IMR-90 (cell line): ENCODE data around the gene MICALL2. TPM values are rescaled to one million over a fixed set of nuclear protein-coding genes. Genes with fewer than 3 reads are reported as not detected.

Source experiments
- ATAC-seq: fragments of 200-7000 bp; cut with Tn5 transposase; 2 replicates; pipeline ENCODE4 v1.9.1; 2020; ENCODE audit warnings: low read depth, mild to moderate bottlenecking, moderate library complexity
- BruUV-seq: library from RNA; stranded (reverse); fragments of 400-500 nt; replicated peaks from 2 replicates; lab custom pipeline; 2021; lab: Mats Ljungman, UMichigan
- CTCF ChIA-PET: fragments of 300-600 bp; formaldehyde crosslinking; extraction: SDS; loops from one replicate; lab custom pipeline; 2021; ENCODE audit warnings: antibody characterized with exemption; lab: Yijun Ruan, JAX
- POLR2A ChIA-PET: fragments of 300-600 bp; sonication (Branson Sonifier 250); formaldehyde crosslinking; loops from one replicate; lab custom pipeline; 2022; ENCODE audit warnings: antibody characterized with exemption; ENCODE audit not compliant: unreplicated experiment; lab: Charles Lee
- DNase-seq: peaks from one replicate; pipeline ENCODE4 v3.0.0; 2013
- H2AFZ ChIP-seq: replicated peaks from 2 replicates; pipeline ENCODE3; 2013; ENCODE audit warnings: low read length, mild to moderate bottlenecking; ENCODE audit not compliant: poor library complexity
- H2AK5ac ChIP-seq: 2 replicates; pipeline ENCODE4 v1.6.1; 2013; ENCODE audit warnings: low read depth, low read length, inconsistent platforms
- H2AK9ac ChIP-seq: replicated peaks from 2 replicates; pipeline ENCODE3; 2013; ENCODE audit warnings: mild to moderate bottlenecking, low read depth, low read length, moderate library complexity; ENCODE audit not compliant: poor library complexity
- H2BK120ac ChIP-seq: 2 replicates; pipeline ENCODE4 v1.6.1; 2013; ENCODE audit warnings: low read depth, low read length, inconsistent platforms
- H2BK15ac ChIP-seq: 3 replicates; pipeline ENCODE4 v1.6.1; 2013; ENCODE audit warnings: low read depth, low read length, inconsistent platforms
- H2BK20ac ChIP-seq: 2 replicates; pipeline ENCODE4 v1.6.1; 2013; ENCODE audit warnings: low read depth, mild to moderate bottlenecking, inconsistent platforms, low read length, moderate library complexity
- H2BK5ac ChIP-seq: 2 replicates; pipeline ENCODE4 v1.6.1; 2013; ENCODE audit warnings: mild to moderate bottlenecking, low read depth, low read length, inconsistent platforms; ENCODE audit not compliant: poor library complexity, severe bottlenecking
- H3K14ac ChIP-seq: replicated peaks from 2 replicates; pipeline ENCODE4 v1.6.1; 2013; ENCODE audit warnings: low read depth, low read length, inconsistent platforms
- H3K18ac ChIP-seq: 2 replicates; pipeline ENCODE4 v1.6.1; 2013; ENCODE audit warnings: low read depth, low read length, control low read depth
- H3K23ac ChIP-seq: 2 replicates; pipeline ENCODE4 v1.6.1; 2013; ENCODE audit warnings: low read depth, low read length, inconsistent platforms
- H3K27ac ChIP-seq: 2 replicates; pipeline ENCODE4 v1.5.1; 2013; ENCODE audit warnings: mild to moderate bottlenecking, control low read depth, low read length; ENCODE audit not compliant: insufficient read depth
- H3K27me3 ChIP-seq: 2 replicates; pipeline ENCODE4 v1.6.1; 2013; ENCODE audit warnings: low read length; ENCODE audit not compliant: control insufficient read depth, insufficient read depth
- H3K36me3 ChIP-seq: 2 replicates; pipeline ENCODE4 v1.6.1; 2013; ENCODE audit warnings: low read length, mixed read lengths; ENCODE audit not compliant: control insufficient read depth, insufficient read depth
- H3K4ac ChIP-seq: 2 replicates; pipeline ENCODE4 v1.6.1; 2013; ENCODE audit warnings: low read depth, low read length, inconsistent platforms
- H3K4me1 ChIP-seq: 2 replicates; pipeline ENCODE4 v1.6.1; 2013; ENCODE audit warnings: low read length, mixed read lengths; ENCODE audit not compliant: control insufficient read depth, insufficient read depth
- H3K4me2 ChIP-seq: 2 replicates; pipeline ENCODE4 v1.6.1; 2013; ENCODE audit warnings: low read depth, mild to moderate bottlenecking, control low read depth, low read length, moderate library complexity
- H3K4me3 ChIP-seq: 2 replicates; pipeline ENCODE4 v1.5.1; 2013; ENCODE audit warnings: low read depth, mild to moderate bottlenecking, control low read depth, low read length, moderate library complexity; ENCODE audit not compliant: insufficient read depth
- H3K56ac ChIP-seq: 2 replicates; pipeline ENCODE4 v1.6.1; 2013; ENCODE audit warnings: low read length, inconsistent platforms; ENCODE audit not compliant: insufficient read depth; ENCODE audit errors: extremely low read depth
- H3K79me1 ChIP-seq, 2 experiments: 2 replicates each; pipeline ENCODE4 v1.6.1; 2013; ENCODE audit warnings: low read length in 2 of 2, inconsistent platforms in 1 of 2, low read depth in 1 of 2
- H3K9ac ChIP-seq: 2 replicates; pipeline ENCODE4 v1.6.1; 2013; ENCODE audit warnings: low read depth, low read length, control low read depth
- H3K9me1 ChIP-seq: 2 replicates; pipeline ENCODE4 v1.6.1; 2013; ENCODE audit warnings: low read length, inconsistent platforms; ENCODE audit not compliant: insufficient read depth
- H3K9me3 ChIP-seq: 2 replicates; pipeline ENCODE4 v1.6.1; 2013; ENCODE audit warnings: low read length; ENCODE audit not compliant: control insufficient read depth, insufficient read depth
- H4K20me1 ChIP-seq: 2 replicates; pipeline ENCODE4 v1.6.1; 2013; ENCODE audit warnings: low read length, inconsistent platforms; ENCODE audit not compliant: insufficient read depth
- H4K5ac ChIP-seq: 2 replicates; pipeline ENCODE4 v1.6.1; 2013; ENCODE audit warnings: mild to moderate bottlenecking, low read depth, low read length, control low read depth
- H4K8ac ChIP-seq, 2 experiments: 2 replicates each; pipeline ENCODE4 v1.6.1; 2013; ENCODE audit warnings: low read depth in 2 of 2, low read length in 2 of 2, control low read depth in 1 of 2, inconsistent platforms in 1 of 2
- H4K91ac ChIP-seq: 2 replicates; pipeline ENCODE4 v1.6.1; 2013; ENCODE audit warnings: low read depth, low read length, inconsistent platforms; ENCODE audit not compliant: insufficient read depth
- CEBPB ChIP-seq: IDR thresholded peaks from 2 replicates; pipeline ENCODE4 v1.6.1; 2012; ENCODE audit warnings: low read depth, low read length, improper control_type of control experiment
- CTCF ChIP-seq: conservative IDR thresholded peaks from 2 replicates; pipeline ENCODE4 v1.5.1; 2012; ENCODE audit warnings: mild to moderate bottlenecking, low read depth, low read length, improper control_type of control experiment
- POLR2A ChIP-seq: IDR thresholded peaks from 2 replicates; pipeline ENCODE4 v1.6.1; 2012; ENCODE audit warnings: mild to moderate bottlenecking, low read depth, low read length
- RFX5 ChIP-seq: IDR thresholded peaks from 2 replicates; pipeline ENCODE4 v1.8.0; 2012; ENCODE audit warnings: low read depth, mild to moderate bottlenecking, low read length, moderate library complexity
- SMC3 ChIP-seq: fragments of 150-350 bp; IDR thresholded peaks from 2 replicates; pipeline ENCODE4 v1.6.1; 2016; ENCODE audit warnings: low read depth, mild to moderate bottlenecking, antibody characterized with exemption, low read length, moderate library complexity
- WGBS, 2 experiments: methylation state at CpG; one replicate each; pipeline versions ENCODE4 v1.1.5 to v1.1.7; 2013; ENCODE audit warnings: missing lambda C conversion rate in 2 of 2; ENCODE audit not compliant: insufficient read length in 1 of 2; ENCODE audit errors: extremely low coverage in 2 of 2; 5-methylcytosine and 5-hydroxymethylcytosine counted together
- dilution Hi-C: fragments of 300-500 bp; cut with HindIII; formaldehyde crosslinking; loops from one replicate; pipeline ENCODE4 v1.14.3; 2018; ENCODE audit warnings: low sequenced_read_pairs; ENCODE audit not compliant: unreplicated experiment
- in situ Hi-C: fragments of 300-500 bp; cut with MboI; formaldehyde crosslinking; loops from 3 replicates; pipeline ENCODE4 v1.14.3; 2019; ENCODE audit warnings: low sequenced_read_pairs, inconsistent platforms, mixed read lengths
- intact Hi-C: fragments of 100-400 bp; cut with micrococcal nuclease; formaldehyde crosslinking; loops from 2 replicates; pipeline ENCODE4 v1.10.0; 2022
- polyA plus RNA-seq, 3 experiments: library from polyadenylated mRNA; depleted of rRNA; stranded (reverse); fragments of >200 nt; gene quantifications; 2 replicates each; pipeline ENCODE4 v1.2.3, GENCODE V29; 2012; ENCODE audit warnings: low replicate concordance in 1 of 3
- total RNA-seq: library from RNA; depleted of rRNA; stranded (reverse); fragments of >200 nt; gene quantifications from 2 replicates; pipeline ENCODE4 v1.2.3, GENCODE V29; 2012

MICALL2 gene
- total and polyA plus RNA-seq, 2 of the 4 experiments (the other 2 are of a cell fraction): 6.6 to 34.1 TPM

DNA sequence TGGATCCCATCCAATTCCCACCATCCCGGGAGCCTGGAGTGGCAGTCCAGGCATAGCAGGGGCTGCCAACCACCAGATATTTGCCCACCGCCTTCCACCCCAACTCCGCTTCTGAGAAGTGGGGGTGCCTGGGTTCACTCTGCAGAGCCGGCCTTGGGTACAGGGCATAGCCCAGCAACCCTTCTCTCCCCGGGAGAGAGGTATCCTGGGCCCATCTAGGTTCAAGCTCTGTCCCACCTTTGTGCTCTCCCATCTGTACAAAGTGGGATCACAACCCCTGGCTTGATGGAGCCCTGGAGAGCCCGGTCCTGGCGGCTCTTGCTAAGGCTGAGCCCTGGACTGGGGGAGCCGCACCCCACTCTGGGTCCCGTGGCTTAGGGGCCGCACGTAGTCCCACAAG lies 12.2 kb downstream of the MICALL2 start:
- H4K91ac ChIP-seq: no peak overlapping the region
- peaks cover 0 to 19% of the 10 kb centered on the region in 2 experiments; a peak in 3 of 4 replicates for H3K79me1 ChIP-seq
- H2AK9ac ChIP-seq: peak overlapping the region; percentile 70
- no peak for ATAC-seq
- H4K5ac ChIP-seq: no peak overlapping the region; the same call in 1 of the 2 replicates
- no peak overlapping the region for H3K4me2 ChIP-seq
- POLR2A ChIA-PET: no interaction called here
- in situ Hi-C loops (no loop called here), intact Hi-C loops (no loop called here), dilution Hi-C loops (no loop called here)
- no peak overlapping the region for H3K4me3 ChIP-seq
- H4K8ac ChIP-seq: no peak overlapping the region
- H3K14ac ChIP-seq: no peak overlapping the region
- H2AK5ac ChIP-seq: no peak overlapping the region; the same call in 1 of the 2 replicates
- H3K18ac ChIP-seq: no peak overlapping the region
- peaks cover 4% of the 10 kb centered on the region; the same call in 1 of the 2 replicates for H4K20me1 ChIP-seq
- no peak overlapping the region for H3K23ac ChIP-seq
- peaks cover 17% of the 10 kb centered on the region for H3K4me1 ChIP-seq
- H3K36me3 ChIP-seq: peaks cover 16% of the 10 kb centered on the region; the same call in 1 of the 2 replicates
- H3K9ac ChIP-seq: no peak overlapping the region
- no peak overlapping the region for H3K4ac ChIP-seq
- TF ChIP-seq POLR2A (no peak), SMC3 (no peak), CEBPB (no peak), RFX5 (no peak), CTCF (no peak)
- no peak for DNase-seq
- no peak overlapping the region for H2BK5ac ChIP-seq
- no peak overlapping the region for H2BK20ac ChIP-seq
- H3K27me3 ChIP-seq: no peaks in the 10 kb centered on the region
- CTCF ChIA-PET: no interaction called here
- H3K56ac ChIP-seq: no peak overlapping the region
- H2BK15ac ChIP-seq: no peak overlapping the region
- H3K27ac ChIP-seq: peak overlapping the region; percentile 39; the same call in 1 of the 2 replicates
- no peaks in the 10 kb centered on the region for H3K9me1 ChIP-seq
- no peaks in the 10 kb centered on the region for H3K9me3 ChIP-seq
- H2AFZ ChIP-seq: no peak overlapping the region
- no TSS peak for BruUV-seq
- whole genome bisulfite sequencing, 2 experiments: 100% methylated on average over 4 of the region's 11 CpGs; no CpG with 5 or more reads in 1 of the 2 experiments
- no peak overlapping the region for H2BK120ac ChIP-seq
